Right kidney (tissue), 1 donor: Measurements from ENCODE around the gene TMEM178B.
"Not testable (repeated sequence)": the region's sequence is repeated elsewhere in the genome, so short reads cannot be mapped to it uniquely, and the experiment has no call there.

Experiments used
- DNase-seq: peaks from one replicate; pipeline ENCODE4 v3.0.0-alpha.2; 2016

The TMEM178B gene

DNA sequence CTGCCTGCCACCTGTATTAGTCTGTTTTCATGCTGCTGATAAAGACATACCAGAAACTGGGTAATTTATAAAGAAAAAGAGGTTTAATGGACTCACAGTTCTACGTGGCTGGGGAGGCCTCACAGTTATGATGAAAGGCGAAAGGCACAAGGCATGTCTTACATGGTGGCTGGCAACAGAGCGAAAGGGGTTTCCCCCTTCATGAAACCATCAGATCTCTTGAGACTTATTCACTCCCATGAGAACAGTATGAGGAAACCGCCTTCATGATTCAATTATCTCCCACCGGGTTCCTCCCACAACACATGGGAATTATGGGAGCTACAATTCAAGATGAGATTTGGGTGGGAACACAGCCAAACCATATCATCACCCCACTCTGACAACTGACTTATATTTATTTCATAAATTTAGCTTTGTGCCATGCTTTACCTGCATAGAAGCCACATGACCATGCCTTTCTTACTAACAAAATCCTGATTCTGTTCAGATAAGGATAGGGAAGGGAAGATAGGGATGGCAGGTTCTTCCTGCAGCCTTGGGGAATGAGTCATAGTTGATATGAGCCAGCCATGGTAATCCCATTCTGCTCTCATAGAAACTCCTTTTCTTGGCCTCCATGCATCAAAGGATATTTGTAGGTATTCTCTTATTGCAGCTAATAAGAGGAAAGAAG lies 286.0 kb downstream of the TMEM178B start:
- no peak for DNase-seq

GRCh38 chr7:141360416-141360760 lies 286.5 kb downstream of the TMEM178B start:
- DNase-seq, result no peak

DNA sequence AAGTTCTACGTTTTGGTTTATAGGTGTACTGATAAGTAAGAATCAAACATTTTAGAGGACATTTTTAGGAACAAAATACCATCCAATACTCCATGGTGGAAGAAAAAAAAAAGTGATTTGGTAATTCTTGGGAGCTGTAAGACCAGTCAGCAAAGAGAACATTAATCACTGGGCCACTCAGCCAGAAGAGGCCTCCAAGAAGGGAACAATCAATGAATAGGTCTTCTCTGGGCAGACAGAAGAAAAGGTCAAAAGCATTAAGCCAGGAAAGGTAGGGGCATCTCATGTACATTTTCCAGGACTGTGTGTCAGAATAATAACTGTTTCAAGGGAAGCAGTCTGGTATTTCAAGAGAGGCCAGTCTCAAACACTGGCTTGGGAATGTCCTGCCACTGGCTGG lies 286.9 kb downstream of the TMEM178B start:
- no peak for DNase-seq

DNA sequence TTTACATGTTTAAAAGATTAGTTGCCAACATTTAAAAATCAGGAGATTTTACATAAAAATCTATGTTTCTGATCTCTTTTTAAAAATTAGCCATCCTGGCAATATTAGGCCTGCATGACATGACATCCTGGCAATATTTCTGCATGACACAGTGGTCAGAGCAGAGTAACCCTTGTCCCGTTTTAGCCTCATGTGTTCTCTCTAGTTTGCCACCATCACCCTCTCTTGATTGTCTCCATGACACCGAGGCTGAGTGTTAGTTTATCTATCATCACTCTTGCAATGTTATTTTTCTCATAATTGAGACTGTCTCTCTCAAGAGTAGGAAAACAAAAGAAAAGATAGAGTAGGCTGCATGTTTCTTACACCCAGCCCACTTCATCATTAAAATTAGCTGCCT lies 287.6 kb downstream of the TMEM178B start:
- DNase-seq, result no peak

- DNase-seq, result no peak
Measured at GRCh38 chr7:141361960-141362359, 288.1 kb downstream of the TMEM178B start.

GRCh38 chr7:141362580-141363435 lies 288.9 kb downstream of the TMEM178B start:
- no peak for DNase-seq

DNA sequence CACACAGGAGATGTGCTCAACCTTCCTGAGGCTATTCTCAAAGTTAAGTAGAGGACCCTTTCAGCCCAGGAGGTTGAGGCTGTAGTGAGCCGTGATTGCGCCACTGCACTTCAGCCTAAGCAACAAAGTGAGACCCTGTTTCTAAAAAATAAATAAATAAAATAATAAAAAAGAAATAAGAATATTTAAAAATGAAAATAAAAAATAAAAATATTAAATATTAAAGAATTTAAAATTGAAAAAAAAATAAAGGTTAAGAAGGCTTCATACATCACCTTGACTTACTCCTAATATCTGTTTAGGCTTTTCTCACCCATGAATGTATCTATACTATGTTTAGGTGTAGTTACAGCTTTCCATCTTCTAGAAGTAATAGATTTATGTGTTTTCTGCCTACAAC lies 289.9 kb downstream of the TMEM178B start:
- DNase-seq, result no peak

DNA sequence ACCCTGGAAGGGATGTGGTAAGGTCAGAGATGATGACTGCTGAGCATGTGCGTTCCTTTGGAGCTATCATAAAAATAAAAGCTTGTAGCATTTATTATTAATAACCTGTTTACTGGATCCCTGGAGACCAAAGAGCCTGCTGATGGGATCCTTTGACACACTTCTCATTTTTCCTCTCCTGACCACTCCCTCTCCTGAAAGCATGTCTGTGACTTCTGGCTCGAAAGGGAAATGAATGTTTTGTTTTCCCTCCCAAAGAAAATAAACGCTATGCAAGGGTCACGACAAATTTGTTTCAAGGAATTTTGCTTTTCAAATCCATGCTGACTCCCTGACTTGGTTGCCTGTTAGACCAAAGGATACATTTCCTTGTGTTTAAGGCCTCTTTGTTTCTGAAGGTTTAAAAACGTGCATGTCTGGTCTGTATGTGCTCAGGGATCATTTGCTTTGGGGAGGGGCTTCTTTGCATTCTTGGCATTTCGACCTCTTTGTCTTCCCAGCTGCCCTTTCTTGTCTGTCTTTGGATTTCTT lies 292.3 kb downstream of the TMEM178B start:
- peak; percentile 19 for DNase-seq

- DNase-seq, result no peak
Measured at GRCh38 chr7:141369422-141369821, 295.6 kb downstream of the TMEM178B start.

GRCh38 chr7:141370178-141370577 lies 296.3 kb downstream of the TMEM178B start:
- DNase-seq, result no peak

DNA sequence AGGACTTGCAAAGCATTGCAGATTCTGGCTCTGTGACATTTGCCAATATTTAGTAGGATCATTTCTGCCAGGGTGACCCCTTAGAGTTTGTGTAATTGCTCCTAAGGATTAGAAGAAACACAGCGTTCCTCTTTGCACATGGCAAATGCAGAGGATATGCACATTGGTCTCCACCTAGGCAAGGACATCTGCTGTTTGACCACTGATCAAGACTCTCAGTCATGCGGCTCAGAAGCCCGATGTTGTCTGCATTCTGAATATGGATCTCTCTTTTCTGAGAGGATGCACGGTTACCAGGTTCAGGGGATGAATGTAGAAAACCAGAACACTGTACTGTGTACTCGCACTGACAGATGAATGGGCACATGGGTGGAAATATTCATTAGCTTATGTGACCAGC lies 296.8 kb downstream of the TMEM178B start:
- DNase-seq, result no peak

- no peak for DNase-seq
Measured at GRCh38 chr7:141374425-141374824, 300.6 kb downstream of the TMEM178B start.

GRCh38 chr7:141375442-141375841 lies 301.6 kb downstream of the TMEM178B start:
- DNase-seq, result no peak

- DNase-seq, result no peak
Measured at GRCh38 chr7:141377906-141378305, 304.0 kb downstream of the TMEM178B start.

GRCh38 chr7:141378405-141378804 lies 304.5 kb downstream of the TMEM178B start:
- DNase-seq, result no peak

- DNase-seq, result no peak
Measured at GRCh38 chr7:141381794-141382427, 308.0 kb downstream of the TMEM178B start.

GRCh38 chr7:141383356-141383755 lies 309.5 kb downstream of the TMEM178B start:
- not testable (repeated sequence) for DNase-seq

GRCh38 chr7:141386881-141387280 lies 313.0 kb downstream of the TMEM178B start:
- DNase-seq, result no peak

GRCh38 chr7:141387521-141388217 lies 313.8 kb downstream of the TMEM178B start:
- no peak for DNase-seq

DNA sequence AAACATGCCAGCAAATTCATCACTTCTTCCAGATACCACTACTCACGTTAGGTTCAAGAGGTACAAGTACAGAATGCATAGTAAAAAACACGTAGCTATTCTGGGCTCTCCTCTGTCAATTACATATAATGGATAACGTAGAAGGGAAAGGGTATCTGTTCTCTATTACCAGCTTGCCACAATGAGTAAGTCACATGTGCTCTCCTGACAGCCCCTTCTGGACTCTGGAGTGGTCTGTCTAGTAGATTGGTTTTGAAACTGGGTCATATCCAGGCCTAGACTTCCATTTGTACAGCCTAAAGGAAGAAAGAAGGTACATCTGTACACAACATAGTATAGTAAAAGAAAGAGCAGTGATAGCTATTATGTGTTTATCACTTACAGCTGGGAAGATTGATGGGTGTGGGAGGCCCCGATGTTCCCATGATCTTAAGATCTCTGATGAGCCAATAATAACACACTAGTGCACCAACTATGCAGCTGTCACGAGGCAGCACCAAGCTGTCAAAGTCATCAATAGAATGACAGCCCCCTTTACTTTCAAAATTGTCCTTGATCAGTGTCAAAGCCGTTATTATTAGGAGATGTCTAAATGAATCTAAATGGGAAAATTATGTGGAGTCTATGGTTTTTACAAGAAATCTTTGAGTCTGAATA lies 315.4 kb downstream of the TMEM178B start:
- no peak for DNase-seq

DNA sequence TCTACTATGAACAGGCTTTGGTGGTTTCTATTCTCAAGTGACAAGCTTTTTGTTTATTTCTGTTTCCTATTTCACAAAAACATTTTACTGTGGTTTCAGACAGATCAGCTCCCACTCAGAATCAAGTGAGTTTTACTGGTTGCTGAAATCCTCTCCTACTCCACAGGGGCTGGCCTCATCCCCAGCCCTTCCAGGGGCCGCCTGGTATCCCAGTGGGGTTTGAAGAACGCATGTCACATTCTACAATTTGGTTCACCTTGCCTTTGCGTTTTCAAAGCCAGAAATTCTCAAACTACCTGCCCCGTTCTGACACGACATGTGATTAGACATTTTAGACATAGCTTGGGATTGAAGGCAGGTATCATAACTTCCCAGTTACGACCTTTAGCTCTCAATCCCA lies 316.5 kb downstream of the TMEM178B start:
- no peak for DNase-seq

DNA sequence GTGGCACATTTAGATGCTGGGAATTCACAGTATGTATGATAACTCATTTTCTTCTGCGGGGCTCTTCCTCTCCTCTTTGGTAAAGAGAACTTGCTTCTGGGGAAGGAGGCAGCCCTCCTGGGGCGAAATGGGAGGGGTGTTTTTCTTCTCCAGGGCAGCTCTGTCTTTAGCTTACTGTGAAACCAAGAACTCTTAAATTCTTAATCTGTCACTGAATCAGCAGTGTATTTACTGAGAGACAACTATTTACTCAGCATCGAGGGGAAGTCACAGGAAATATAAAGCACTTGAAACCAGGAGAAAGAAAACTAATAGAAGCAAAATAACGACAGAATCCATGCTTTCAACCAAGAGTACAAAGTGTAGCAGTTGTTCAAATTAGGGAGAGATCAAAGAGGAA lies 319.2 kb downstream of the TMEM178B start:
- DNase-seq, result no peak
